ENCODE results near the gene LTA. TPM values are rescaled to one million over a fixed set of nuclear protein-coding genes. Genes with fewer than 3 reads are reported as not detected.

Gene LTA
- total RNA-seq, 1 experiment from 2014 or later, result not detected

GRCh38 chr6:31610968-31611367 is 38.9 kb downstream of the LTA start:
- Mint-ChIP-seq H3K27me3 (ENCODE audit: unreplicated experiment) (peaks cover 42% of the 10 kb centered on the region), H3K4me3 (ENCODE audit: low read depth, unreplicated experiment) (no peak overlapping the region), H3K9me3 (ENCODE audit: low read depth, unreplicated experiment) (no peaks in the 10 kb centered on the region), H3K4me1 (ENCODE audit: low read depth, unreplicated experiment) (no peaks in the 10 kb centered on the region), H3K36me3 (ENCODE audit: insufficient read depth, unreplicated experiment) (no peaks in the 10 kb centered on the region), H3K27ac (ENCODE audit: unreplicated experiment) (no peak overlapping the region)
- no peak for TF ChIP-seq CTCF (IDR thresholded peaks at IDR 0.05; ENCODE audit: unreplicated experiment)
- BruUV-seq (replicated peaks), result no TSS peak
- CTCF ChIA-PET, result interaction anchor here (0.7 to 1.0 kb wide), 2 partner anchors 13 to 244 kb away, joined by 4 read pairs; no protein-coding TSS in a partner anchor
- DNase-seq, result no peak
- intact Hi-C loops (cut with micrococcal nuclease; ENCODE audit: unreplicated experiment), result no loop called here

- Mint-ChIP-seq H3K27ac (ENCODE audit: unreplicated experiment) (no peak overlapping the region), H3K4me3 (ENCODE audit: low read depth, unreplicated experiment) (no peak overlapping the region)
Observed at GRCh38 chr6:31614075-31614619, 42.1 kb downstream of the LTA start.

GRCh38 chr6:31614684-31615578 is 42.8 kb downstream of the LTA start, which contains the start of gene AIF1:
Gene AIF1, plus strand, starts transcription at chr6:31615234. Its CDS starts 96 bp downstream, at chr6:31615330.
- CTCF ChIA-PET, result interaction anchor here (1.1 kb wide), 1 partner anchor 16 kb away, joined by 4 read pairs; no protein-coding TSS in a partner anchor
- BruUV-seq (replicated peaks), result no TSS peak
- no peak within 1 kb of the TSS for H3K4me3 Mint-ChIP-seq (ENCODE audit: low read depth, unreplicated experiment)
- H3K36me3 Mint-ChIP-seq (ENCODE audit: insufficient read depth, unreplicated experiment), result peaks cover 2% of the 10 kb centered on the region
- no peaks in the 10 kb centered on the region for H3K4me1 Mint-ChIP-seq (ENCODE audit: low read depth, unreplicated experiment)
- intact Hi-C loops (cut with micrococcal nuclease; ENCODE audit: unreplicated experiment), result no loop called here
- no peak for DNase-seq
- H3K27ac Mint-ChIP-seq (ENCODE audit: unreplicated experiment), result no peak within 1 kb of the TSS
- no peaks in the 10 kb centered on the region for H3K9me3 Mint-ChIP-seq (ENCODE audit: low read depth, unreplicated experiment)
- no peak for TF ChIP-seq CTCF (IDR thresholded peaks at IDR 0.05; ENCODE audit: unreplicated experiment)
- peaks cover 51% of the 10 kb centered on the region for H3K27me3 Mint-ChIP-seq (ENCODE audit: unreplicated experiment)

More at GRCh38 chr6:31614075-31614619, 42.1 kb downstream of the LTA start:
- no peaks in the 10 kb centered on the region for H3K9me3 Mint-ChIP-seq (ENCODE audit: low read depth, unreplicated experiment)
- peaks cover 53% of the 10 kb centered on the region for H3K27me3 Mint-ChIP-seq (ENCODE audit: unreplicated experiment)
- no TSS peak for BruUV-seq (replicated peaks)
- H3K36me3 Mint-ChIP-seq (ENCODE audit: insufficient read depth, unreplicated experiment), result no peaks in the 10 kb centered on the region
- TF ChIP-seq CTCF (IDR thresholded peaks at IDR 0.05; ENCODE audit: unreplicated experiment), result no peak
- H3K4me1 Mint-ChIP-seq (ENCODE audit: low read depth, unreplicated experiment), result no peaks in the 10 kb centered on the region
- no peak for DNase-seq
- CTCF ChIA-PET, result interaction anchor here (1.1 kb wide), 1 partner anchor 16 kb away, joined by 4 read pairs; no protein-coding TSS in a partner anchor
- intact Hi-C loops (cut with micrococcal nuclease; ENCODE audit: unreplicated experiment), result no loop called here

GRCh38 chr6:31615748-31616147 is 43.7 kb downstream of the LTA start:
- no peak for TF ChIP-seq CTCF (IDR thresholded peaks at IDR 0.05; ENCODE audit: unreplicated experiment)
- H3K27ac Mint-ChIP-seq (ENCODE audit: unreplicated experiment), result no peak overlapping the region
- no peaks in the 10 kb centered on the region for H3K4me1 Mint-ChIP-seq (ENCODE audit: low read depth, unreplicated experiment)
- H3K4me3 Mint-ChIP-seq (ENCODE audit: low read depth, unreplicated experiment), result no peak overlapping the region
- DNase-seq, result no peak
- H3K36me3 Mint-ChIP-seq (ENCODE audit: insufficient read depth, unreplicated experiment), result peaks cover 10% of the 10 kb centered on the region
- H3K27me3 Mint-ChIP-seq (ENCODE audit: unreplicated experiment), result peaks cover 43% of the 10 kb centered on the region
- intact Hi-C loops (cut with micrococcal nuclease; ENCODE audit: unreplicated experiment), result no loop called here
- no peaks in the 10 kb centered on the region for H3K9me3 Mint-ChIP-seq (ENCODE audit: low read depth, unreplicated experiment)
- CTCF ChIA-PET, result no interaction called here
- no TSS peak for BruUV-seq (replicated peaks)
